GM18498 (cell line): ENCODE measurements around the gene DRC7.

Source experiments
- ATAC-seq: cut with Tn5 transposase; IDR thresholded peaks from one replicate; pipeline ENCODE4 v1.9.1; 2021; ENCODE audit warnings: mild to moderate bottlenecking, moderate library complexity; ENCODE audit not compliant: unreplicated experiment

The DRC7 gene

GRCh38 chr16:57781349-57781740 lies 86.7 kb downstream of the DRC7 start:
- no peak for ATAC-seq
